Esophagus muscularis mucosa (tissue), 3 donors: ENCODE measurements around the gene CCDC141.

Source experiments
- POLR2A ChIP-seq: fragments of 450-650 bp; IDR thresholded peaks from one replicate; pipeline ENCODE4 v1.6.1; 2017; ENCODE audit warnings: antibody characterized with exemption, moderate library complexity, mild to moderate bottlenecking, low read depth
- POLR2AphosphoS5 ChIP-seq, 2 donors: sonication (generic); formaldehyde crosslinking; IDR thresholded peaks; one replicate each; pipeline ENCODE4 v1.6.1; 2017; ENCODE audit warnings: antibody characterized with exemption in 2 of 2
- TF ChIP-seq, protein P1 (sequence below), 3 experiments: fragments of 200-600 bp in 2 of 3; fragments of 450-650 bp in 1 of 3; sonication (generic) in 2 of 3; IDR thresholded peaks; one replicate each; pipeline ENCODE4 v1.5.1; 2017 to 2019; ENCODE audit warnings: antibody characterized with exemption in 3 of 3, mild to moderate bottlenecking in 2 of 3, moderate library complexity in 1 of 3

DNA sequence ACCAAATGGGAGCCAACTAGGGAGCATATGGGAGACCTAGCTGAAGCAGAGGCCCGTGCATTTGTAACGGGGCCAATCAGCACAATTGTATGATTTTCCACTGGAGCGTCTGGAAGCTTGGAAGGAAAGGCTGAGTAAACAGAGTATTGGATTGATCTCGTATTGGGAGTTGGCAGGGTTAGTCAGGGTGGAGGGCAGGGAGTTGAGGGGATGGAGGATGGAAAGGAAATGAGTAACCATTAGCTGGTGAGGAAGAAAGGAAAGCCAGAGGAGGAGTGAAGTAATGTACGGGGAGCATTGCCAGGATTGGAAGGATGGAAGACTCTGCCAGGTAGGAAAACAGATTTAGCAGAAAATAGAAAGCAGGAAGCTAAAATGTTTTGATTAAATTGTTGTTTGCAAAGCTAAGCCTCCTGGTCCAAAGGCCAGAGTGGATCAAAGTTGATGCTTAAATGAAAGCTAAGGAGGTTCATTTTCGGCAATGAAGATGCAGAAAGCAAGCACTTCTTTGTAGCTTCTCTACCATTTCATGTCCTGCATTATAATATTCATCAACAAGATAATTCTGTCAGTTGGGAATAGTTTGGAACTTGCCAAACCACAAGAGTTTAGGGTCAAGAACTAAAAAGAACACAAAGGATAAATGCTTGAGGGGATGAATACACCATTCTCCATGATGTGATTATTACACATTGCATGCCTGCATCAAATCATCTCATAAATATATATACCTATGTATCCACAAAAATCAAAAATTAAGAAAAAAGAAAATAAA, 167.1 kb downstream of the CCDC141 start:
- TF ChIP-seq, protein P1, sequence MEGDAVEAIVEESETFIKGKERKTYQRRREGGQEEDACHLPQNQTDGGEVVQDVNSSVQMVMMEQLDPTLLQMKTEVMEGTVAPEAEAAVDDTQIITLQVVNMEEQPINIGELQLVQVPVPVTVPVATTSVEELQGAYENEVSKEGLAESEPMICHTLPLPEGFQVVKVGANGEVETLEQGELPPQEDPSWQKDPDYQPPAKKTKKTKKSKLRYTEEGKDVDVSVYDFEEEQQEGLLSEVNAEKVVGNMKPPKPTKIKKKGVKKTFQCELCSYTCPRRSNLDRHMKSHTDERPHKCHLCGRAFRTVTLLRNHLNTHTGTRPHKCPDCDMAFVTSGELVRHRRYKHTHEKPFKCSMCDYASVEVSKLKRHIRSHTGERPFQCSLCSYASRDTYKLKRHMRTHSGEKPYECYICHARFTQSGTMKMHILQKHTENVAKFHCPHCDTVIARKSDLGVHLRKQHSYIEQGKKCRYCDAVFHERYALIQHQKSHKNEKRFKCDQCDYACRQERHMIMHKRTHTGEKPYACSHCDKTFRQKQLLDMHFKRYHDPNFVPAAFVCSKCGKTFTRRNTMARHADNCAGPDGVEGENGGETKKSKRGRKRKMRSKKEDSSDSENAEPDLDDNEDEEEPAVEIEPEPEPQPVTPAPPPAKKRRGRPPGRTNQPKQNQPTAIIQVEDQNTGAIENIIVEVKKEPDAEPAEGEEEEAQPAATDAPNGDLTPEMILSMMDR (IDR thresholded peaks at IDR 0.05): no peak
- TF ChIP-seq POLR2A (no peak), POLR2AphosphoS5 (IDR thresholded peaks at IDR 0.05) (no peak)
